22Rv1 (cell line): ENCODE results near the gene NDUFA13.

Experiments used
- CTCF ChIP-seq: fragments of 450-650 bp; IDR thresholded peaks from 2 replicates; pipeline ENCODE4 v1.5.1; 2017; ENCODE audit warnings: mild to moderate bottlenecking
- ZFX ChIP-seq: fragments of 450-650 bp; IDR thresholded peaks from 2 replicates; pipeline ENCODE4 v1.6.1; 2017; ENCODE audit warnings: antibody characterized with exemption, borderline replicate concordance

GRCh38 chr19:19482809-19483596 is 33.0 kb upstream of the NDUFA13 start:
- TF ChIP-seq CTCF (no peak), ZFX (no peak)
